Measurements from ENCODE around the gene VMP1.

VMP1 gene

DNA sequence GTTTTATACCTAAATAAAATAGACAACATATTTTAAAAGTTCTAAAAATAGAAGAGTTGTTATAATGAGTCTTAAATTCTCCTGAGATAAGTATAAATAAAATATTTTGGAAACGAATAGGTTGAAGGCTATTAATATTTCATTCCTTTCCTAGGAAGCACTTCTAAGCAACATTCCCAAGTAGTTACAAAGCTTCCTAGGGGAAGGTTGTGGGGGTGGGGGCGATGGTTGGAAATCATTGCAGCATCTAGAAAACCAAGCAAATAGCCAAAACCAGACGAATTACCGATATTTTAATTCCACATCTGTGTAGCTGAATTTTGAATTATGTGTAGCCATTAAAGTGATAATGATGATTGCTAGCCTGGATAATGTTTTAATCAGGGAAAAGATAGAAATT is 27.1 kb upstream of the VMP1 start:
- no peak for DNase-seq (ENCODE audit: low read depth in 1 of 2, low spot score in 1 of 2)
- no peaks in the 10 kb centered on the region for H3K27me3 ChIP-seq (ENCODE audit: insufficient read depth, poor library complexity, severe bottlenecking)
- TF ChIP-seq SPI1 (IDR thresholded peaks at IDR 0.05; ENCODE audit: borderline replicate concordance, low read depth) (no peak), POLR2AphosphoS5 (IDR thresholded peaks at IDR 0.05; ENCODE audit: low read depth) (no peak), GABPA (IDR thresholded peaks at IDR 0.05; ENCODE audit: low read depth) (no peak), CTCF (IDR thresholded peaks at IDR 0.05; ENCODE audit: insufficient read depth, low read length) (no peak)
- TF ChIP-seq, protein P1, sequence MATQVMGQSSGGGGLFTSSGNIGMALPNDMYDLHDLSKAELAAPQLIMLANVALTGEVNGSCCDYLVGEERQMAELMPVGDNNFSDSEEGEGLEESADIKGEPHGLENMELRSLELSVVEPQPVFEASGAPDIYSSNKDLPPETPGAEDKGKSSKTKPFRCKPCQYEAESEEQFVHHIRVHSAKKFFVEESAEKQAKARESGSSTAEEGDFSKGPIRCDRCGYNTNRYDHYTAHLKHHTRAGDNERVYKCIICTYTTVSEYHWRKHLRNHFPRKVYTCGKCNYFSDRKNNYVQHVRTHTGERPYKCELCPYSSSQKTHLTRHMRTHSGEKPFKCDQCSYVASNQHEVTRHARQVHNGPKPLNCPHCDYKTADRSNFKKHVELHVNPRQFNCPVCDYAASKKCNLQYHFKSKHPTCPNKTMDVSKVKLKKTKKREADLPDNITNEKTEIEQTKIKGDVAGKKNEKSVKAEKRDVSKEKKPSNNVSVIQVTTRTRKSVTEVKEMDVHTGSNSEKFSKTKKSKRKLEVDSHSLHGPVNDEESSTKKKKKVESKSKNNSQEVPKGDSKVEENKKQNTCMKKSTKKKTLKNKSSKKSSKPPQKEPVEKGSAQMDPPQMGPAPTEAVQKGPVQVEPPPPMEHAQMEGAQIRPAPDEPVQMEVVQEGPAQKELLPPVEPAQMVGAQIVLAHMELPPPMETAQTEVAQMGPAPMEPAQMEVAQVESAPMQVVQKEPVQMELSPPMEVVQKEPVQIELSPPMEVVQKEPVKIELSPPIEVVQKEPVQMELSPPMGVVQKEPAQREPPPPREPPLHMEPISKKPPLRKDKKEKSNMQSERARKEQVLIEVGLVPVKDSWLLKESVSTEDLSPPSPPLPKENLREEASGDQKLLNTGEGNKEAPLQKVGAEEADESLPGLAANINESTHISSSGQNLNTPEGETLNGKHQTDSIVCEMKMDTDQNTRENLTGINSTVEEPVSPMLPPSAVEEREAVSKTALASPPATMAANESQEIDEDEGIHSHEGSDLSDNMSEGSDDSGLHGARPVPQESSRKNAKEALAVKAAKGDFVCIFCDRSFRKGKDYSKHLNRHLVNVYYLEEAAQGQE (IDR thresholded peaks at IDR 0.05; ENCODE audit: insufficient replicate concordance, low read depth): no peak
- no peak overlapping the region for H3K27ac ChIP-seq (replicated peaks)
- H3K4me3 ChIP-seq (replicated peaks; ENCODE audit: insufficient read depth, low read length): no peak overlapping the region

- no peak for TF ChIP-seq GABPA (IDR thresholded peaks at IDR 0.05; ENCODE audit: low read depth)
- no peak for TF ChIP-seq CTCF (IDR thresholded peaks at IDR 0.05; ENCODE audit: insufficient read depth, low read length)
- TF ChIP-seq SPI1 (IDR thresholded peaks at IDR 0.05; ENCODE audit: borderline replicate concordance, low read depth): no peak
- TF ChIP-seq, protein P1 (IDR thresholded peaks at IDR 0.05; ENCODE audit: insufficient replicate concordance, low read depth): no peak
- TF ChIP-seq POLR2AphosphoS5 (IDR thresholded peaks at IDR 0.05; ENCODE audit: low read depth): no peak
- no peak overlapping the region for H3K4me3 ChIP-seq (replicated peaks; ENCODE audit: insufficient read depth, low read length)
- DNase-seq (ENCODE audit: low read depth in 1 of 2, low spot score in 1 of 2): no peak
- no peak overlapping the region for H3K27ac ChIP-seq (replicated peaks)
- H3K27me3 ChIP-seq (ENCODE audit: insufficient read depth, poor library complexity, severe bottlenecking): no peaks in the 10 kb centered on the region
Measured at GRCh38 chr17:59683283-59683682, 24.2 kb upstream of the VMP1 start.

GRCh38 chr17:59684967-59685366 is 22.5 kb upstream of the VMP1 start:
- Histone ChIP-seq H3K4me3 (replicated peaks; ENCODE audit: insufficient read depth, low read length) (no peak overlapping the region), H3K27me3 (ENCODE audit: insufficient read depth, poor library complexity, severe bottlenecking) (no peaks in the 10 kb centered on the region), H3K27ac (replicated peaks) (no peak overlapping the region)
- no peak for TF ChIP-seq POLR2AphosphoS5 (IDR thresholded peaks at IDR 0.05; ENCODE audit: low read depth)
- TF ChIP-seq, protein P1 (IDR thresholded peaks at IDR 0.05; ENCODE audit: insufficient replicate concordance, low read depth): no peak
- no peak for TF ChIP-seq SPI1 (IDR thresholded peaks at IDR 0.05; ENCODE audit: borderline replicate concordance, low read depth)
- no peak for TF ChIP-seq CTCF (IDR thresholded peaks at IDR 0.05; ENCODE audit: insufficient read depth, low read length)
- TF ChIP-seq GABPA (IDR thresholded peaks at IDR 0.05; ENCODE audit: low read depth): no peak
- DNase-seq (ENCODE audit: low read depth in 1 of 2, low spot score in 1 of 2): no peak
